Kidney (tissue), 14 donors: ENCODE data around the gene SLC2A8. TPM values are rescaled to one million over a fixed set of nuclear protein-coding genes. Genes with fewer than 3 reads are reported as not detected.
A peak's percentile ranks its signal among the peaks of the same experiment; 100 is the strongest.

Source experiments
- DNase-seq, 5 donors: peaks; one replicate each; pipeline ENCODE4 v3.0.0-alpha.2; 2013 to 2020
- FAIRE-seq: peaks from 2 replicates; lab custom pipeline; 2012; peaks lifted over from hg19 to GRCh38; lab: Jason Lieb, UNC
- H3K27ac ChIP-seq, 2 donors: one replicate each; pipeline ENCODE4 v1.7.0; 2013; ENCODE audit warnings: low read depth in 2 of 2, low read length in 2 of 2, inconsistent platforms in 1 of 2
- H3K27me3 ChIP-seq: one replicate; pipeline ENCODE4 v1.7.1; 2013; ENCODE audit warnings: low read length, inconsistent platforms; ENCODE audit not compliant: control insufficient read depth, insufficient read depth
- H3K36me3 ChIP-seq, 3 donors: one replicate each; pipeline versions ENCODE4 v1.7.0 to v1.7.1; 2013; ENCODE audit warnings: low read length in 3 of 3, control low read depth in 1 of 3, inconsistent platforms in 1 of 3; ENCODE audit not compliant: insufficient read depth in 3 of 3, control insufficient read depth in 2 of 3
- H3K4me1 ChIP-seq, 3 donors: one replicate each; pipeline versions ENCODE4 v1.7.0 to v1.7.1; 2013; ENCODE audit warnings: low read length in 3 of 3, inconsistent platforms in 1 of 3, low read depth in 1 of 3; ENCODE audit not compliant: control insufficient read depth in 2 of 3, insufficient read depth in 2 of 3
- H3K4me3 ChIP-seq, 3 donors: one replicate each; pipeline versions ENCODE4 v1.7.0 to v1.8.1; 2013; ENCODE audit warnings: low read length in 3 of 3, control low read depth in 1 of 3, inconsistent platforms in 1 of 3
- H3K9ac ChIP-seq, 3 donors: one replicate each; pipeline versions ENCODE4 v1.7.0 to v1.7.1; 2013; ENCODE audit warnings: low read length in 3 of 3, control low read depth in 1 of 3, inconsistent platforms in 1 of 3
- H3K9me3 ChIP-seq, 3 donors: one replicate each; pipeline versions ENCODE4 v1.7.0 to v1.7.1; 2013; ENCODE audit warnings: low read length in 3 of 3, control low read depth in 1 of 3, inconsistent platforms in 1 of 3; ENCODE audit not compliant: control insufficient read depth in 2 of 3, insufficient read depth in 1 of 3
- intact Hi-C: fragments of 100-400 bp; cut with DNase I; formaldehyde crosslinking; loops from one replicate; pipeline ENCODE4 v1.11.1; 2022
- polyA plus RNA-seq: library from polyadenylated mRNA; stranded (reverse); fragments of 350-450 nt; fragmentation: Illumina TruSeq; extraction: RNeasy Lipid Tissue Mini Kit (QIAGEN cat#74804); gene quantifications from one replicate; pipeline ENCODE4 v1.2.3, GENCODE V29; 2014; ENCODE audit warnings: low read depth, low replicate concordance; ENCODE audit not compliant: insufficient read depth
- total RNA-seq: library from RNA; stranded (reverse); fragmentation: NEBNext Ultra II Directional; extraction: Animal tissue kit (Norgen Biotek cat#: 25700); gene quantifications from one replicate; pipeline ENCODE4 v1.2.1, GENCODE V29; 2021
- TF ChIP-seq, protein P1 (sequence below): IDR thresholded peaks from 3 replicates; pipeline ENCODE4 v1.5.1; 2012; ENCODE audit warnings: mild to moderate bottlenecking, moderate library complexity, borderline replicate concordance; ENCODE audit not compliant: insufficient read depth; ENCODE audit errors: extremely low read depth
- donor health status: control.
- donor health status: control.
- donor health status: control.
- donor health status: control.
- donor health status: control.
- donor health status: DM: yes; HTN: yes; CAD: no.
- donor health status: Normal renal cell carcinoma (clear cell type).

The SLC2A8 gene
- total and polyA plus RNA-seq, 2 donors from 2014 or later = 15.3 to 22.0 TPM

DNA sequence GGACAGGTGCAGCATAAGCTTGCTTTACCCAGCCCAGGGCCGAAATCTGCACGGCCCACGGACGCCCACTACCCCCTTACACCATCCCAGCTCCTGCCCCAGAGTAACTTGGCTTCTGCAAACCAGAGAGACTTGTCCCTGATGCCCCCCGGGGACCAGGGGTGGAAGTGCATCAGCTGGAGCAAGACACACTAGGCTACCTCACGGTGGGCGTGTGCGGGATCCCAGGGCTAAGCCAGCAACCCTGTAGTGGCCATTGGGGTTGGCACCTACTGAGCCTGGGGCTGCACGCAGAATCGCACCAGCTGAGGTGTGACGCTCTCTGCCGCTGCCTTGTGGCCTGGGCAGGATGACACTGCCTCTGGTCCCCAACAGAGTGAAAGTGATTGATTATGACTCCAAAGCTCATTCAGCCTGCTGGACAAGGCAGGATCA, 21.1 kb downstream of the SLC2A8 start:
- H3K36me3 ChIP-seq = no peaks in the 10 kb centered on the region
- H3K9me3 ChIP-seq = no peaks in the 10 kb centered on the region
- H3K4me3 ChIP-seq = no peak overlapping the region
- no peak overlapping the region for H3K9ac ChIP-seq
- no peak for DNase-seq
- intact Hi-C loops = no loop called here
- no peaks in the 10 kb centered on the region for H3K27me3 ChIP-seq
- no peak overlapping the region for H3K27ac ChIP-seq
- H3K4me1 ChIP-seq = peaks cover 0 to 9% (median 9%) of the 10 kb centered on the region in 3 donors
- FAIRE-seq = no peak
- TF ChIP-seq, protein P1, sequence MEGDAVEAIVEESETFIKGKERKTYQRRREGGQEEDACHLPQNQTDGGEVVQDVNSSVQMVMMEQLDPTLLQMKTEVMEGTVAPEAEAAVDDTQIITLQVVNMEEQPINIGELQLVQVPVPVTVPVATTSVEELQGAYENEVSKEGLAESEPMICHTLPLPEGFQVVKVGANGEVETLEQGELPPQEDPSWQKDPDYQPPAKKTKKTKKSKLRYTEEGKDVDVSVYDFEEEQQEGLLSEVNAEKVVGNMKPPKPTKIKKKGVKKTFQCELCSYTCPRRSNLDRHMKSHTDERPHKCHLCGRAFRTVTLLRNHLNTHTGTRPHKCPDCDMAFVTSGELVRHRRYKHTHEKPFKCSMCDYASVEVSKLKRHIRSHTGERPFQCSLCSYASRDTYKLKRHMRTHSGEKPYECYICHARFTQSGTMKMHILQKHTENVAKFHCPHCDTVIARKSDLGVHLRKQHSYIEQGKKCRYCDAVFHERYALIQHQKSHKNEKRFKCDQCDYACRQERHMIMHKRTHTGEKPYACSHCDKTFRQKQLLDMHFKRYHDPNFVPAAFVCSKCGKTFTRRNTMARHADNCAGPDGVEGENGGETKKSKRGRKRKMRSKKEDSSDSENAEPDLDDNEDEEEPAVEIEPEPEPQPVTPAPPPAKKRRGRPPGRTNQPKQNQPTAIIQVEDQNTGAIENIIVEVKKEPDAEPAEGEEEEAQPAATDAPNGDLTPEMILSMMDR = no peak

DNA sequence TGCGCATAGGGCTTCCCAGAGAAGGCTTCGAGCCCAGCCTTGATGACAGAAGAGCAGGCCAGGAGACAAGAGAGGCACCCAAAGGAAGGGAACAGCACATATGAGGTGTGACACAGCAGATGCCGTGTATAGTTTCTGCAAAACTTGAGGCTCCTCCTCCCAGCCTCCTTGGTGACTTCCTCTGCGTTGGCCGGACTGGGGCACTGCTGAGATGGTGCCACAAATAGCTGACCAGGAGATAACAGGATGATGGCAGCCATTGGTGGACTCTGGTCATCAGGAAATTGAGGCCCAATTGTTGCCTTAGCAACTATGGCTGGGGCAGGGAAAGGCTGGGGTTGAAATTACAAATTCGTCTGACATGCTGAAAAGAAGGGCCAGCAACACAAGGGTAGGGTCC, 22.4 kb downstream of the SLC2A8 start:
- no peak for FAIRE-seq

DNA sequence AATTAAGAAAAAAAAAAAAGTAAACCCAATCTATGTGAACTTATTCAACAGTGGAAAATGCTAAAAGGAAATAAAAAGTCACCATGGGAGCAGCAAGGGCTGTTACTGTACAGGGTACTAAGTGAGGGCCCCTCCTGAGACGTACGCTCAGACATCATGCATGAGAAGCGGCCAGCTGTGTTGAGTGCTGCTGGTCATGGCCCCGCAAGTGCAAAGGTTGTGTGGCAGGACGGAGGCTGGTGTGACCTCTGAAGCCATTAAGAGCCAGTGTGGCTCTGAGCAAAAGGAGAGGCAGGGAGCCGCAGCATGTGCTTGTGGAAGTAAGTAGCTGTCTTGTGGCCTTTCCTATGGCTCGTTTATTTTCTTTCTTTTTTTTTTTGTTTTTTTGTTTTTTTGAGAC, 24.1 kb downstream of the SLC2A8 start:
- no peak overlapping the region for H3K4me3 ChIP-seq
- H3K9ac ChIP-seq = no peak overlapping the region
- FAIRE-seq = no peak
- intact Hi-C loops = no loop called here
- H3K27me3 ChIP-seq = no peaks in the 10 kb centered on the region
- peaks cover 0 to 17% (median 15%) of the 10 kb centered on the region in 3 donors for H3K4me1 ChIP-seq
- H3K36me3 ChIP-seq = no peaks in the 10 kb centered on the region
- TF ChIP-seq, protein P1 = no peak
- no peaks in the 10 kb centered on the region for H3K9me3 ChIP-seq
- H3K27ac ChIP-seq = no peak overlapping the region
- DNase-seq = peak in 1 of 5 donors; percentile 44

More for the DNA sequence above, 22.4 kb downstream of the SLC2A8 start:
- H3K4me3 ChIP-seq = peak overlapping the region in 2 of 3 donors; percentile 58 to 70
- intact Hi-C loops = no loop called here
- H3K9me3 ChIP-seq = no peaks in the 10 kb centered on the region
- TF ChIP-seq, protein P1 = no peak
- DNase-seq = no peak
- no peak overlapping the region for H3K27ac ChIP-seq
- H3K4me1 ChIP-seq = peaks cover 0 to 12% (median 9%) of the 10 kb centered on the region in 3 donors
- H3K27me3 ChIP-seq = no peaks in the 10 kb centered on the region
- no peak overlapping the region for H3K9ac ChIP-seq
- H3K36me3 ChIP-seq = no peaks in the 10 kb centered on the region

DNA sequence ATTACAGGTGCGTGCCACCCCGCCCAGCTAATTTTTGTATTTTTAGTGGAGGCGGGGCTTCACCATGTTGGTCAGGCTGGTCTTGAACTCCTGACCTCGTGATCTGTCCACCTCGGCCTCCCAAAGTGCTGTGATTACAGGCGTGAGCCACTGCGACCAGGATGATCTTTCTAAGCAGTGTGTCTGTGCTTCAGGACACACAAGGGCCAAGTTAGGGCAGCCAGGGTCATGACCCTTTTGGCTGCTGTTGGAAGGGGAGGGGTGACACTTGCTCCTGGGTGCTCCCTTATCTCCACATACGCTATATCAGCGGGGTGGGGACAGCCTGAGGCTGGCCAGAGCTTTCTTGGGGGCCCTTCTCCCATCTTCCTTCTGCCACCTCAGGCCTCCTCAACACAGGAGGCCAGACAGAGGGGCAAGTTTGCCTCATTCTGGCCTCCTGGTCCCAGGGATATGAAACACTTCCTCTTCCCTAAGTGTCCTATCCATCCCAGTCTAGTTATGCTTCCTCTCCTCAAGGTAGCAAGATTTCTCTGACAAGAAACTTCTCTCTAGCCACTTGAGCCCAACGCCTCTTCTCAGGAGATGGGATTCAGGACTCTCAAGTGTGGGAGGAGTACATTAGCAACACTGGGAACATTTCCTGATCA, 25.3 kb downstream of the SLC2A8 start:
- Histone ChIP-seq H3K4me1 (peaks cover 0 to 17% (median 15%) of the 10 kb centered on the region in 3 donors), H3K9me3 (no peaks in the 10 kb centered on the region), H3K9ac (no peak overlapping the region), H3K27me3 (no peaks in the 10 kb centered on the region), H3K36me3 (no peaks in the 10 kb centered on the region), H3K4me3 (peak overlapping the region in 1 of 3 donors; percentile 97), H3K27ac (no peak overlapping the region)
- DNase-seq (peak in 1 of 5 donors; percentile 47), FAIRE-seq (no peak)
- intact Hi-C loops = no loop called here
- TF ChIP-seq, protein P1 = no peak
